A549 (cell line): ENCODE data around the gene PCDHGB1.

Source experiments
- ATOH8 ChIP-seq: fragments of 250-450 bp; sonication (Bioruptor Pico); IDR thresholded peaks from 2 replicates; pipeline ENCODE4 v1.5.0; 2020; ENCODE audit warnings: low read depth, mild to moderate bottlenecking, moderate library complexity
- CTCF ChIP-seq: fragments of >200 bp; sonication (Bioruptor Twin); formaldehyde crosslinking; IDR thresholded peaks from 3 replicates; pipeline ENCODE4 v1.5.1; 2016
- ESRRA ChIP-seq: fragments of 150-350 bp; IDR thresholded peaks from 2 replicates; pipeline ENCODE4 v1.6.1; 2014; ENCODE audit warnings: mild to moderate bottlenecking, low read length, borderline replicate concordance
- MYC ChIP-seq: IDR thresholded peaks from 2 replicates; pipeline ENCODE4 v1.6.1; 2012; ENCODE audit warnings: mild to moderate bottlenecking, inconsistent platforms, low read length, improper control_type of control experiment, borderline replicate concordance
- POLR2A ChIP-seq: IDR thresholded peaks from 2 replicates; pipeline ENCODE4 v1.6.1; 2012; ENCODE audit warnings: mild to moderate bottlenecking, low read length
- RCOR1 ChIP-seq: fragments of 150-350 bp; IDR thresholded peaks from 2 replicates; pipeline ENCODE4 v1.6.1; 2014; ENCODE audit warnings: antibody characterized with exemption, low read length, low read depth

- no peak for TF ChIP-seq ATOH8 (CRISPR knock-in tag)
- no peak for TF ChIP-seq POLR2A
- no peak for TF ChIP-seq CTCF
- no peak for TF ChIP-seq RCOR1
- TF ChIP-seq ESRRA: no peak
- no peak for TF ChIP-seq MYC
Observed at GRCh38 chr5:141343953-141344463, 5.9 kb upstream of the PCDHGB1 start.
